D721Med (cell line): Measurements from ENCODE around the gene RBBP8.

Source experiments
- DNase-seq: peaks from one replicate; pipeline ENCODE4 v3.0.0; 2011; ENCODE audit warnings: low spot score; ENCODE audit not compliant: insufficient read length
- FAIRE-seq: peaks from 2 replicates; lab custom pipeline; 2011; peaks lifted over from hg19 to GRCh38; lab: Jason Lieb, UNC
- CTCF ChIP-seq: IDR thresholded peaks from 2 replicates; pipeline ENCODE4 v1.5.1; 2012; ENCODE audit warnings: mild to moderate bottlenecking, control low read depth; ENCODE audit not compliant: insufficient read depth; ENCODE audit errors: missing control alignments

RBBP8 gene

GRCh38 chr18:23020555-23021294 lies 87.6 kb downstream of the RBBP8 start:
- DNase-seq (no peak), FAIRE-seq (no peak)
- TF ChIP-seq CTCF = no peak

- peak; percentile 58 for FAIRE-seq
- no peak for TF ChIP-seq CTCF
- DNase-seq = no peak
Measured at GRCh38 chr18:23021623-23022022, 88.5 kb downstream of the RBBP8 start.

GRCh38 chr18:23032030-23032582 lies 99.0 kb downstream of the RBBP8 start:
- no peak for TF ChIP-seq CTCF
- DNase-seq (no peak), FAIRE-seq (no peak)

- FAIRE-seq (no peak), DNase-seq (no peak)
- TF ChIP-seq CTCF = no peak
Measured at GRCh38 chr18:23033056-23033455, 99.9 kb downstream of the RBBP8 start.

GRCh38 chr18:23036660-23037201 lies 103.6 kb downstream of the RBBP8 start:
- no peak for DNase-seq
- no peak for FAIRE-seq
- TF ChIP-seq CTCF = no peak

GRCh38 chr18:23037646-23038045 lies 104.5 kb downstream of the RBBP8 start:
- DNase-seq (no peak), FAIRE-seq (no peak)
- no peak for TF ChIP-seq CTCF

- no peak for TF ChIP-seq CTCF
- FAIRE-seq (no peak), DNase-seq (no peak)
Measured at GRCh38 chr18:23038712-23039111, 105.6 kb downstream of the RBBP8 start.
